Omental fat pad (tissue), 4 donors: Measurements from ENCODE around the gene UCK1. TPM values are rescaled to one million over a fixed set of nuclear protein-coding genes. Genes with fewer than 3 reads are reported as not detected.

ENCODE experiments used
- ATAC-seq: fragments of 150-250 bp; one replicate; pipeline ENCODE4 v1.9.1; 2016; ENCODE audit warnings: mild to moderate bottlenecking, moderate library complexity; ENCODE audit not compliant: low FRiP score
- DNase-seq: peaks from one replicate; pipeline ENCODE4 v3.0.0-alpha.2; 2019; ENCODE audit warnings: low spot score
- CTCF ChIP-seq, 3 donors: fragments of 450-650 bp; IDR thresholded peaks; one replicate each; pipeline ENCODE4 v1.5.1; 2016 to 2017; ENCODE audit warnings: antibody characterized with exemption in 3 of 3, mild to moderate bottlenecking in 3 of 3, moderate library complexity in 2 of 3
- total RNA-seq, 4 donors: library from RNA; depleted of rRNA; stranded (reverse); fragments of >200 nt; gene quantifications; one replicate each; pipeline ENCODE4 v1.1.0, GENCODE V29; 2016

The UCK1 gene
- total RNA-seq, 4 donors from 2014 or later = 25.0 to 38.5 (median 32.7) TPM

DNA sequence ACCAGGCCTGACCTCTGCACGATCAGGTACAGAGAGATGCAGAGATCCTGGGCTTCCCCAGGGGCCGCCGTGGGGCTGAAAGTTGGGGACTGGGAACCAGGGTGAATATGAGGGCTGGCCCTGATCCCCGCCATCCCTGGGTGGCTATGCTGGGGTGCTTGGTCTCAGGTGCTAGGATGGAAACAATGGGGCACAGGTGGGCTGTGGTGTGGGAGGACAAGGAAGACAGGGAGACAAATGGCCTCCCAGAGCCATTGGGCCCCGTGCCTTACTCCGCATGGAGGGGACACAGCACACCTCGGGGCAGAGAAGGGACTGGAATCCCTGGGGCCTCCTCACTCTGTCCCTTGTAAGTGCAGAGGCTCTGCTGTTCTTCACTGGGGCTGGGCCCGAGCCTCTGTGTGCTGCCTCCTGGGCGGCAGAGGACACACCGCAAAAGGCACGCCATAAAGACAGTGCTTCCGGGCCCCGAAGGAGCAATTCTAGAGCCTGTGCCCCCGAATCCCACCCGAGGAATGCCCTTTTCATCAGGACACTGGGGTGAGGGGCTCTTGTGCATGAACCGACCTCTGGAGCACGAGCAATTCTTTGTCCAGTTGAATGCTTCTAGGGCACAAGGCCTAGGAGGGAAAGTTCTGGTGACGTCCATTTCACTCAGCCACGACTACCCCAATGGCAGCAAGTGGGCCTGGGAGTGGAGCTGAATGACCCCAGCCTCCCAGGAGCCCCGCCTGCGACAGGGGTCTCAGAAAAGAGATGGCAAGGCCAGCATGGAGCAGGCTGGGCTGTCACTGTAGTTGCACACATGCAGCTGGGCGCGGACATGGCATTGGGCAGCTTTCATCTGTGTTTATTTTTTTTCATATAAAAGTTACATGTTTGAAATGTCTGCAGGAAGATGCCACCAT is 45.1 kb upstream of the UCK1 start:
- ATAC-seq = no peak
- no peak for DNase-seq
- no peak for TF ChIP-seq CTCF (IDR thresholded peaks at IDR 0.05)

- TF ChIP-seq CTCF (IDR thresholded peaks at IDR 0.05) = no peak
- DNase-seq (no peak), ATAC-seq (no peak)
Observed at GRCh38 chr9:131574730-131575640, 43.9 kb upstream of the UCK1 start.

DNA sequence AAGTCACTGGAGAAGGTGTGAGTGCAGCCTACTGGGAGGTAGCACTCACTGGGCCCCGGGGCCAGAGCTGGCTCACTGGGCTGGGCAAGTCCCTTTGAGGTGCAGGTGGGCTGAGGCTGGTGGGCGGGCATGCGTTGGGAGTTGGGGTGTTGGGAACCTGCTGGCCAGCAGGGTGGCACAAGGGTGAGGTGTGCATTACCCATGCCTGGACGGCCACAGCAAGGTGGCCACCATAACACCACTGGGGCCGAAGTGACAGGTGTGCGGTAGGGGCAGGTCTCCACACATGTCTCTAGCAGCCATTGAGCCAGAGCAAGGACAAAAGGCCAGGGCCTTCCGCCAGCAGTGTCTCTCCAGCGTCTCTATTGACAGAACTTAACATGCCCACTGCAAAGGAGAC is 36.8 kb upstream of the UCK1 start:
- TF ChIP-seq CTCF (IDR thresholded peaks at IDR 0.05) = no peak
- ATAC-seq = no peak

GRCh38 chr9:131566158-131566557 is 35.1 kb upstream of the UCK1 start:
- DNase-seq (no peak), ATAC-seq (no peak)
- no peak for TF ChIP-seq CTCF (IDR thresholded peaks at IDR 0.05)

More for the DNA sequence above, 36.8 kb upstream of the UCK1 start:
- DNase-seq = no peak

DNA sequence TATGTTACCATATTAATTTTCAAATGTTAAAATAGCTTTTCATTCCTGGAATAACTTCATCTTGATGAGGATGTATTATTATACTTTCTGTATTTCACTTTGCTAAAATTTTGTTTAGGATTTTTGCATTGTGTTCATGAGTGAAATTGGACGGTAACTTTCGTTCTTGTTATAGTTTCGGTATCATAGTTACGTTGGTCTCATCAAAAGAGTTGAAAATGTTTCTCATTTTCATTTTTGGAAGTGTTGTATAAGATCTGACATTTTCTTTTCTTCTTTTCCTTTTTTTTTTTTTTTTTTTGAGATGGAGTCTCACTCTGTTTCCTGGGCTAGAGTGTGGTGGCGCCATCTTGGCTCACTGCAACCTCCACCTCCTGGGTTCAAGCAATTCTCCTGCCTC is 34.3 kb upstream of the UCK1 start:
- ATAC-seq = no peak
- TF ChIP-seq CTCF (IDR thresholded peaks at IDR 0.05) = no peak
- no peak for DNase-seq

GRCh38 chr9:131562032-131562959 is 31.2 kb upstream of the UCK1 start:
- ATAC-seq (no peak), DNase-seq (no peak)
- TF ChIP-seq CTCF (IDR thresholded peaks at IDR 0.05) = no peak
